HG03139 (cell line): Measurements from ENCODE around the gene SAMD4A.
"Not testable (repeated sequence)": the region's sequence is repeated elsewhere in the genome, so short reads cannot be mapped to it uniquely, and the experiment has no call there.

Source experiments
- ATAC-seq: cut with Tn5 transposase; IDR thresholded peaks from one replicate; pipeline ENCODE4 v1.9.1; 2021; ENCODE audit not compliant: unreplicated experiment

The SAMD4A gene

DNA sequence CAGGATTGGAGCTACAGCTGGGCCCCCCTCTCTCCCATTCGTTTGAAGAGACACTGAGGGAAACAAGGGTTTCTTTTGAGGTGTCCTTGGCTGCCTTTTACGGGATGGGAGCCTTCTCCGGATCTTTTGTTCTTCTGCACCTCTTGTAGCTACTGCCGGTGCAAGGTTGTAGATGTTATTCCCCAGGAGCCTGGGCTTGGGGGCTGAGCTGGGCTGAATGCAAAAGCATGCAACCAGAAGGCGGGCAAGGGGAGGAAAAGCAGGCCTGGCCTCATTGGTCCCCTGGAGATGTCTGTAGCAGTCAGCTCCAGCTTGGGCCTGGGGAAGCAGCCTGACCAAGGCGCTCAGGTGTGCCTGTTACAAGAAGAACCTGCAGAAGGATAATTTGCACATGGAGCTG lies 225.4 kb downstream of the SAMD4A start:
- ATAC-seq, result no peak

DNA sequence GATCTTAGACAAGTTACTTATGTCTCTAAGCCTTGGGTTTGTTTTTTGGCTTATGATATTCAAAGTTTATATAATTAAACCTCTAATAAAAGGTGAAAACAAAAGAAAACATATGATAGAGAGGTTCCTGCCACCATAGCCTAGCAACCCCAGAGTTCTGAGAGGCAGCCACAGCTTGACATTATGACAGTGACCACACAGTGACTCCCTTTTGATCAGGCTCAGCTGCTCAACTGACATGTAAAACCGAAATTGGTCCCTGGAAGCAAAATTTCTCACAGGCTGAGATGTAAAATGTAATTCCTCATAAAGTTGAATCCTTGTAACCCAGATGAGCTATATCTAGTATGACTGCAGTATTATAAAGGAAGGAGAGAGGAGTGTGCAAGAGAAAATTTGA lies 227.2 kb downstream of the SAMD4A start:
- no peak for ATAC-seq

DNA sequence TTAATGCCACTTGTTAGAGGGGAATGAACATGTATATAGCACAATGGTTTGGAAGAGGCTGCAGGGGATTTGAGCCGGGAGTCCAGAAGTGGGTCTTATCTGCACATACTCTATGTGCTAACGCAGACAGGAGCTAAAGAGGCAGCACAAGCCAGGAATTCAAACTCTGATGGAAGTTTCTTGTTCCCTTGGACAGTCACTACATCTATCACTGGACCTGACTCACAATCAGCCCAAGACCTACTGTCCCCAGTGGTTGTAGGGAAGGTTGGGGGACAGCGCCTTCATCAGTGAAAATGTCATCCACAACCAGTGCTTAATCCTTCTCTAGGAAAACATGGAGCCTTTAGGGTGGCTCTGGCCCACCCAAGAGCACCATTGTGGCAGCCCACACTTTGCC lies 227.9 kb downstream of the SAMD4A start:
- no peak for ATAC-seq

DNA sequence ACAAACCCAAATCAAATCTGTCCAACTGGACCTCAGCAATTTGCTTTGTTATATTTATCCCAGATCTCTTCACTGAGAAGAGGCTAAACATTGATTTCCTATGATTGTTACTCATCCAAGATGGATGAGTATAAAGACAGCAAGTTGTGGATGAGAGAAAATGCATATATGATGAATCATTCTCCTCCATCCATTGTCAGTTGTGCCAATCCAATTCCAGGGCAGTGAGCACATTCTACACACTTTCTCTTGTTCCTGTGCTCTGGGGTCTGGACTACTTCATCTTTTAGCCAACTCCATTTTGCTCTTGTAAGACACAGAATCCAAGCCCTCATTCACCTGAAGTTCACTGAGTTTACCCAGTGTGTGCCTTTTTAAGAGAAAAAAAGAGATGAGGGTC lies 230.0 kb downstream of the SAMD4A start:
- ATAC-seq, result no peak

DNA sequence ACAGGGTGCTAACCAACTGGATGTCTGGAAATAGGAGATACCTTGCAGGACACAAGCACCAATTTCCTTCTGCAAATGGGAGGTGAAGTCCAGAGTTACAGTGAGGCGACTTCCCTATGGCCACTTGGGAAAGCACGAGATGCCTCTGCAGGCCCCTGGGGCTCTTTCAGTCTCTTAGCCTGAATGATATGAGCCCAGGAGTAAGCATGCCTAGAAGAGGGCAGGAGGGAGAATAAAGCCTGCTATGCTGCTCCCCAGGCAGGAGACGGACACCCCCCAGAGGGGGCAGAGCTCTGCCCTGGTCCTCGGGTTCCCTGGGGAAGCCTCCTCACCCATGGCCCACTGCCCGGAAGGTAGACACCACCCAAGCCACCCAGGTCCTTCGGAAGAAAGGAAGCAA lies 230.6 kb downstream of the SAMD4A start:
- ATAC-seq, result no peak

DNA sequence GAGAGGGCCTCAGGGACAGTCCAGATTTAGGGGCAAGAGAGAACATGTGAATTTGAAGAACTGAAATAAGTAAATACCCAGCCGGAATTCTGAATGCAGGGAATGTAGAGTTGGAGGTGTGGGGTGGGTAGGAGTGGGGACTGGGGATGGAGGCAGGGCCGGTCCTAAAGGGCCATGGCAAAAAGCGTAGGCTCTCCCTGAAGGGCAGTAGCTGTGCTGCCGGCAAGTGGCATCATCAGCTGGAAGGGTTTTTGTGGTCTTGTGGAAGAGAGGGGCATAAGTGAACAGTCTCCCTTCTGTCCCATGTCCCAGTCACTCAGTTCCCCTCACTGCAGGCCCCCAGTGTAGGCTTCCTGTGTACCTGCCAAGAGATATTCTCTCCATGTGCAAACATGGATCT lies 231.1 kb downstream of the SAMD4A start:
- no peak for ATAC-seq

DNA sequence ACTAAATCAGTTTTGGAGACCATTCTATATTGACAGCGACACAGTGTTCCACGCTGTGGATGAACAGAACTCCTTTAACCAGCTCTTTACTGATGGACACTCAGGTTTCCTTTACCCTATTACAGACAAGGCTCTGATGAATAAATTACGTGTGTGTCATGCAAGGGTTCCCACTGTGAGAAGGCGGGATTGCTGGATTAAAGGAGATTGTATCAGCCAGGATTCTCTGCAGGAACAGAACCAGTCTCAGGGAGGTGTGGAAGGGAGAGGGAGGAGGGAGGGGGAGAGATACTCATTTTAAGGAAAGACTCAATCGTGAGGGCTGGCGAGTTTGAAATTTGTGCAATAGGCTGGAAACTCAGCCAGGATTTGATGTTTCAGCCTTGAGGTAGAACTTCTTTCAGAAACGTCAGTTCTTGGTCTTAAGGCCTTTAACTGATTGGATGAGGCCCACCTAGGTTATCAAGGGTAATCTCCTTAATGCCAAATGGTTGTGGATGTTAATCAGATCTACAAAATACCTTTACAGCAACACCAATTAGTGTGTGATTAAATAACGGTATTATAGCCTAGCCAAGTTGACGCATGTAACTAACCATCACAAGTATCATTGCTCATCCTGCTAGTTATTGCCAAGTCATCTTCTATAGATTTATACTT lies 231.7 kb downstream of the SAMD4A start:
- no peak for ATAC-seq

DNA sequence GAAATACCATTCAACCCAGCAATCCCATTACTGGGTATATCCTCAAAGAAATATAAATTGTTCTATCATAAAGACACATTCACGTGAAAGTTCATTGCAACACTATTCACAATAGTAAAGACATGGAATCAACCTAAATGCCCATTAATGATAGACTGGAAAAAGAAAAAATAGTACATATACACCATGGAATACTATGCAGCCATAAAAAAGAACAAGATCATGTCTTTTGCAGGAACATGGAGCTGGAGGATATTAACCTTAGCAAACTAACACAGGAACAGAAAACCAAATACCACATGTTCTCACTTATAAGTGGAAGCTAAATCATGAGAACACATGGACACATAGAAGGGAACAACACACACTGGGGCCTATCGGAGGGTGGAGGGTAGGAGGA lies 234.6 kb downstream of the SAMD4A start:
- not testable (repeated sequence) for ATAC-seq

DNA sequence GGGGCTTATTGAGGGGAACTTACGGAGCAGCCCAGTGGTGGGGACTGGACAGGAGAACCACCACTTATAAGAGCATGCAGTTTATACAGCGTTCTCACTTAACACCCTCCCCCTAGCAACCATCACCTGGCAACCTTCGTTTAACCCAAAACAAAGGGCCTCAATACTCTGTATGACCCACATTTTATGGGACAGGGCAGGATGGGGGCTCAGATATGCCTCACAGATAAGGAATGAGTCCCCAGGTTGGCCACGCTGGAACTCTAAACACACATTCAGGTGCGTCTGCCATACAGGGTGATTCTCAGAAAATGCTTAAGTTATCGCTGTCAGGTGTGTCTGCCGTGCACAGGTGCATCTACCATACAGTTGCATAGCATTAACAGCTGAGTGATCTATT lies 236.5 kb downstream of the SAMD4A start:
- ATAC-seq, result no peak

DNA sequence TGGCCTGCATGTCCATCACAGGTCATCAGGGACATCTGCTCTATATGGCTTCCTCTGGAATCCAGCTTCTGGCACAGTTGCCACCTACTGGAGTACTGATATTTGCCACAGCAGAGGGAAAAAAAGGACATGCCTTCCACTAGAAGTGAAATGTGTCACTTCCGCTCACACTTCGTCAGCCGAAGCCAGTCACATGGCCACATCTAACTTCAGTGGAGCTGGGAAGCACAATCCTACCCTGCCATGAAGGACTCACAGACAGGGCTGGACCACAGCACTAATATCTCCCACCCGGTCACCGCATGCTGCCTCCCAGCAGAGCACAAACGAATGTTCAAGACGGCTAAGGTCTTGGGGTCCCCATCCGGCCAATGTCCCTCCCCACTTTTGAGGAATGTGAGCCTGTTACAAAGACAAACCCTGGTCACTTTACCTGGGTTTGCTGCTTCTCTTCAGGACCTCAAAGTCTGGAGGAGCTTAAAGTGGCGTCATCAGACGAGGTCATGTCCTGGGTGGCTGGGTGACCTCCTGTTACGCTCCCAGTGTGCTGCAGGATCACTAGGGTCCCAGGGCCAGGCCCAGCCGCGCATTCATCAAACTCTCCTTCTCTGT lies 237.1 kb downstream of the SAMD4A start:
- ATAC-seq, result no peak

DNA sequence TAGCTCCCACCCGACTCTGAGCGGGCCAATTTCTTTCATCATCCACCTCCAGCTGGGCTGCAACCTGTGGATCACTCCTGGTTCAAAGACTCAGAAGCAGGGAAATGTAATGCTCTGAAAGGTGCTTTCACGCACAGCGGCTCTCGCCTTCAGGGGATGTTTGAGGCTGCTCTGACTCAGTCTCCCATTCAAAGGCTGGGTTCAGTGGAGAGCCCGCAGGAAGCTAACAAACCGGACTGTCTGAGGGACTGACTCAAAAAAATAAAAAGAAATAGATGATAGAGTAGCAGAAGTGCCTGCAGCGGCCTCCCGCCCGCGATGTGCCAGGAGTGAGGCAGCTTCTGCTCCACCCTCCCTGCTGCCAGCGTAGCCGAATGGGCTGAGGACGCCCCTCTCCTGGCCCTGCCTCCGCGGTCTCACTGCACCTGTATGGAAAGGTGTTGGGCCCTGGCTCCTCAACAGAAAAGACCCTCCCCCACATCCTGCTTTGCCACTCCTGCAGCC lies 237.7 kb downstream of the SAMD4A start:
- ATAC-seq, result no peak

DNA sequence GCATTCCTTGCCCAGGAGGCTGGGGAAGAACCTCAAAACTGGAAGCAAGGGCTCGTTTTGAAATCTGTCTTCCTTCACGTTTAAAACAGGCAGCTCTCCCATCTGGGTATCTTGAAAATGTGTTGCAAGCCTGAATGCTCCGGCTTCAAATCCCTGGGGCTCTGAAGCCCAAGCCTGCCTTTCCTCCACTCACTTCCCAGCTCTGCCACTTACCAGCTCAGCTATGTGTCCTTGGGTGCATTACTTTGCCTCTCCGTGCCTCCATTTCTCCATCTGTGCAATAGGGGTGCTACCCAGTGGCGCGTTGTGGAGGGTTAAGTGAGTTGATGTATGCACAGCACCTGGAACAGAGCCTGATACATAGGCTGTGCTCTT lies 238.1 kb downstream of the SAMD4A start:
- ATAC-seq, result no peak

DNA sequence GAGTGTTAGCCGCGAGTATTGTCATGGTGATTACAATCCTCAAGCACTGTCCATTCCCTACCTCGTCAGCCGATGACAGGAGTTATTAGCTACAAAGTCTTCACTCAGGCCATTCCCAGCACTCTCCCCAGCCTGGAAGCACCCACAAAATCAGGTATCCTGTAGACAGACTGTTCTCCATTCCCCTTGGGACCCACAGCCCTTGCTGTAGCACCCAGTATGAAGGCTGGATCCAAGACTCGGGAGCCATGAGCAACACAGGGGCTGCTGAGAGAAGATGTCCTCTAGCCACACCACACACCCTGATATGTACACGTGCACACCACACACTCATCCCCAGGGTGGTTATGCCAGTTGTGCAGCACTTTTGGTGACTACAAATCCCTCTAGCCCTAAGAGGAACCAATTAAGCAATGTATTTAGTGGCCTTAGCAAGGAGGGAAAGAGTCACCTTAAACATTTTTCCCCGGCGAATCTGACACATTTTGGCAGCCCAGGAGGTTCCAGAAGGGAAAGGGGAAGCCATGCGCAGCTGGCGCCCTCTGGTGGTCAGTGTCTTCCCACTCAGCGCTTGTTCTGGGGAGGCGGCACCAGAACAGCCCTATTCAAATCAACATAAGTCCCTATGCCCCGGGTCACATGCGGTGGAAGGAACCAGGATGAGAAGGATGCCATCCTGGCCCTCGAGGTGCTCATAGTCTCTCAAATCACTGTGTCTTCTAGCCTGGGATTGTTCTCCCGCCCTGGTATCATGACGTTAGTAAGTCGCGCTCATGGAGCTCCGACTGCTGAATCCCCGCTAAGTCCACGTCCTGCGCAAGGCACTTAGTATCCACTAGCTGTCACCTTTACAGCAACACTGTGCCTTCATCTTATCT lies 238.8 kb downstream of the SAMD4A start:
- ATAC-seq, result peak; percentile 72

DNA sequence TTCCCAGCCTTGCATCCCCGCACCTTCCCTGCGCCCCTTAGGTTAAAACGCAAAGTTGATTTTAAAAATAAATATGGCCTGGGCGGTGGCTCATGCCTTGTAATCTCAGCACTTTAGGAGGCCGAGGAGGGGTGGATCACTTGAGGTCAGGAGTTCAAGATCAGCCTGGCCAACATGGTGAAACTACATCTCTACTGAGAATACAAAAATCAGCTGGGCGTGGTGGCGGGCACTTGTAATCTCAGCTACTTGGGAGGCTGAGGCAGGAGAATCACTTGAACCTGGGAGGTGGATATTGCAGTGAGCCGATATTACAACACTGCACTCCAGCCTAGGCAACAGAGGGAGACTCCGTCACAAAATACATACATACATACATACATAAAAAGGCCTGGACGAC lies 239.7 kb downstream of the SAMD4A start:
- ATAC-seq, result no peak

DNA sequence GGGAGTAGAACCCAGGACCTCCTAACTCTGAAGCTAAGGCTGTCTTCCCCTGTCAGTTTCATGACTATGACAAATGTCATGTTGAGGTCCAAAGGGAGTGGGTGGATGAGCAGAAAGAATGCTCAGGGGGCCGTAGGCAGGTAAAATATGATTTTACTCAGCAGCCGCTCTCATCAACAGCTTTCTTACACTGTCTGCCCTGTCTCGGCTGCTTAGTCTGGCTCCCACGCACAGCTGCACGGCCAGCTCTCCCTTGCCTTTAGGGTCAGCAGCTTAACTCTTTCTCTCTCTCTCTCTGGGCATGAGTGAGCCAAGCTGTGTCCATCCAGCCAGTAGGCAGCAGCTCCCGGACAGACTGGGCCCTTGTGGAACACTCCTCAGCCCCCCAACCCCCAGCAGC lies 240.5 kb downstream of the SAMD4A start:
- ATAC-seq, result no peak

DNA sequence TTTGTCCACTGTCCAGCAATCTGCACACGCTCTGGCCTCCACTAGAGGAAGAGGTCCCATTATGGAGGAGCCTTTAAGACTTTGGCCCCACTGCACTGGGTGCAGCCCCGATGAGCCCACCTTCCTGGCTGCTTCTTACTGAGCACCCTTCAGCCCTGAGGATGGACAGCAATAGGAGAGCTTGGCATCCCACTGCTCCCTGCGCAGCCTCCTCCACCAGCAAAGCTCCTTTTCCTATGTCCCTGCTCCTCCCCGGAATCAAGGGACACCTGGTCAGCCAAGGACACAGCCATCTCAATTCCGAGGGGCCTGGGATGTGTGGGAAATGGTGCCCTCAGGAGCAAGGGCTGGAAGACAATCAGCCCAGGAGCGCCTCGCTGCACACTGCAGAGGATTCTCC lies 241.0 kb downstream of the SAMD4A start:
- no peak for ATAC-seq

DNA sequence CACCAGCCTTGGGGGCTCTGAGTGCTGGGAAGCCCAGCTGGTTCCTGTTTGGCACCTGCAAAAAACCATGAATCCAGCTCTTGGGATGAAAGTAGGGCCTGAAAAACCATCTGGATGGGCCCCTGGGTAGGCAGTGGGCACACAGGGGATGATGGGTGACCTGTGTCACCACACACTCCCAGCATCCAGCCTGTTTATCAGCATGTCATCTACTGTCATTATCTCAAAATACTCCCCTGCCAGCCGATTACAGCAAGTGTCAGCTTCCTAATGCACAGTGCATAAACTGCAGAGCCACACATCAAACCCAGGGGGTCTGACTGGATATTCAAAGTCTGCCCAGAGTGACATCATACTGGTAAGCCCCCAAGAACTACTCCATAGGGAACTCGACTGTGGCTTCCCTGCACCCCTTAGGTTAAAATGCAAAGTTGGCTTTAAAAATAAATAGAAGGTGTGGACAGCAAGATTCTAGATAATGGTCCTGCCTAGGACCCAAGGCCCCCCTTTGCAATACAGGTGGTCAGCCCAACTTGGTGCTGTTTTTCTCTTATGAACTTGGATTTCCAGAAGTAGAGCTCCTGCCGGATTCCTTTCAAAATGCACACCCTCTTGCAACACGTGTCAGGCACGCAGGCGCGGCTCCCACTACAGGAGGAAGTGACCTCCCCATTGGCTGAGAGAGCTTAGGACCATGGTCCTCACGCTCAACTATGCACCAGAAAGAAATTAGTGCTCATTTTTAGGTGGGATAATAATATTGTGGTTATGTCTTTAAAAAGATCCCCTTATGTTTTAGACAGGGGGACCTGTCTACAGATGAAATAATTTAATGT lies 241.6 kb downstream of the SAMD4A start:
- no peak for ATAC-seq

DNA sequence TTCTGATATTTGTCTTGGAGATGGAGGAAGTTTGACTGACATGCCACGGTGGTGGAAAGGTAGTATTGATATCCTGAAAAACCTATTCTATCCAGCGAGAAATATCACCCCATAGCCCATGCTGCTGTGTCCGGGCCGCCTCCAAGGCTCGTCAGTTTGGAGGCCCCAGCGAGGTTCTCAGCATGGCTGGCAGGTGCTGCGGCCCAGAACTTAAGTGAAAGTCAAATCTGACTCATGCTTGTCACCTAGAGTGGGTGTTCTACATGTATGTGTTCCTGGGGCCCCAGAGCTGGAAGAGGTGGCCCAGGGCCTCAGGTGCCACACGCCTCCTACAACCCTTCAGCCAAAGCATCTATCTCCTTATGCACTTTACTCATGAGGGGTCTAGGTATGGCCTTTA lies 242.8 kb downstream of the SAMD4A start:
- ATAC-seq, result no peak

DNA sequence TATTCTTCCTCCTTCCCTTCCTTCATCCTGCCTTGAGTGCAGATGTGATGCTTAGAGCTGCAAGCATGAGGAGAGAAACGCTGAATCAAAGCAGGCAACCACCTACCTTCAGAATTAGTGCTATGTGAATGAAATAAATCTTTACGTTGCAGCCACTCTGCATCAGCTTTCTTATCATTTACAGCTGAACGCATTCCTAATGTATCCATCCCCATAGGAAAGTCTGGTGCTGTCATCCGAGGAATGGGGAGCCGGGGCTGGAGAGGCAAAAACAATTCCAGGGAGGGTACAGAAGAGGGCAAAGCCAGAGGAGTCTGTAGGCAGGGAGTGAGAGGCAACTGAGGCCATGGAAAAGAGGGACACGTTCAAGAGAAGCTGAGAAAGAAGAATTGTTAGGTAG lies 245.7 kb downstream of the SAMD4A start:
- ATAC-seq, result no peak

DNA sequence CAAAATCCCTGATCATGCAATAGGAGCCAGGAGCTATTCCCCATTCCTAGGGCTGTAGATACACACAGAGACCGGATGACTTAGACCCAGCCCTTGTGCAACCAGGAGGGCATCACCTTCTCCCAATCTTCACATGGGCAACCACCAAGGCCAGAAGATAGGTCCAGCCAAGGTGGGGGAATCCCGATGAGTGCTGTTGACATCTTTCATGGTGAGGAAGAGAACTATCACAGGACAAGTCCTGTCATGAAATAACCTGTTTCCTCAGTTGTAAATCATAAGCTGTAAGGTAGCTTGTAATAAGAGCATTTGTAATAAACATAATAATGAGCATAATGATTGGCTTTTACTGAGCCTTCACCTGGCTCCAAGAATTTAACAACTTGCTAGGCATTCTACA lies 246.2 kb downstream of the SAMD4A start:
- ATAC-seq, result no peak

DNA sequence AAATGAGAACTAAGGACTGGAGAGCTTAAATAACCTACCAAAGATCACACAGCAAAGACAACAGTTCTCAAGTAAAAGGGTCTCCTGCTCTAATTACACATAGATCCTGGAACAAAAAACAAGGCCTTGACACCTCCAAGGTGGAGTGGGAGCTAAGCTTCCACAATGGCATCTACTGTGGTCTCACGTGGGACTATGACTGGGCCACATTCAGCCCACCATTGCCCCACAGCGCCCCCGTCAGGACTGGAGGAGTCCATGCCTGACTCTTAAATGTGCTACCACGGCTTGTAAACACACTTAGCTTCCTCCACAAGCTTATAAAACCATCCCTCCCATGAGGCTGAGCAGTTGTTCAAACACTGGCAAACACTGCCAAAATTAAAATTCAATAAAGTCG lies 247.1 kb downstream of the SAMD4A start:
- ATAC-seq, result no peak
